KOPT-K1 (cell line): ENCODE data around the gene AKNA.

ENCODE experiments used
- H3K27ac ChIP-seq: fragments of 200-600 bp; sonication (generic); 2 replicates; pipeline ENCODE4 v1.5.1; 2016; ENCODE audit warnings: antibody characterized with exemption, mild to moderate bottlenecking, low read depth, low read length; ENCODE audit not compliant: poor library complexity, severe bottlenecking
- H3K36me3 ChIP-seq: fragments of 200-600 bp; sonication (generic); 2 replicates; pipeline ENCODE4 v1.5.1; 2017; ENCODE audit warnings: antibody characterized with exemption, mild to moderate bottlenecking, low read length, moderate library complexity; ENCODE audit not compliant: insufficient read depth
- H3K9me3 ChIP-seq: fragments of 200-600 bp; sonication (generic); 2 replicates; pipeline ENCODE4 v1.5.1; 2017; ENCODE audit warnings: antibody characterized with exemption, low read length, mild to moderate bottlenecking; ENCODE audit not compliant: insufficient read depth, poor library complexity, severe bottlenecking

The AKNA gene, protein sequence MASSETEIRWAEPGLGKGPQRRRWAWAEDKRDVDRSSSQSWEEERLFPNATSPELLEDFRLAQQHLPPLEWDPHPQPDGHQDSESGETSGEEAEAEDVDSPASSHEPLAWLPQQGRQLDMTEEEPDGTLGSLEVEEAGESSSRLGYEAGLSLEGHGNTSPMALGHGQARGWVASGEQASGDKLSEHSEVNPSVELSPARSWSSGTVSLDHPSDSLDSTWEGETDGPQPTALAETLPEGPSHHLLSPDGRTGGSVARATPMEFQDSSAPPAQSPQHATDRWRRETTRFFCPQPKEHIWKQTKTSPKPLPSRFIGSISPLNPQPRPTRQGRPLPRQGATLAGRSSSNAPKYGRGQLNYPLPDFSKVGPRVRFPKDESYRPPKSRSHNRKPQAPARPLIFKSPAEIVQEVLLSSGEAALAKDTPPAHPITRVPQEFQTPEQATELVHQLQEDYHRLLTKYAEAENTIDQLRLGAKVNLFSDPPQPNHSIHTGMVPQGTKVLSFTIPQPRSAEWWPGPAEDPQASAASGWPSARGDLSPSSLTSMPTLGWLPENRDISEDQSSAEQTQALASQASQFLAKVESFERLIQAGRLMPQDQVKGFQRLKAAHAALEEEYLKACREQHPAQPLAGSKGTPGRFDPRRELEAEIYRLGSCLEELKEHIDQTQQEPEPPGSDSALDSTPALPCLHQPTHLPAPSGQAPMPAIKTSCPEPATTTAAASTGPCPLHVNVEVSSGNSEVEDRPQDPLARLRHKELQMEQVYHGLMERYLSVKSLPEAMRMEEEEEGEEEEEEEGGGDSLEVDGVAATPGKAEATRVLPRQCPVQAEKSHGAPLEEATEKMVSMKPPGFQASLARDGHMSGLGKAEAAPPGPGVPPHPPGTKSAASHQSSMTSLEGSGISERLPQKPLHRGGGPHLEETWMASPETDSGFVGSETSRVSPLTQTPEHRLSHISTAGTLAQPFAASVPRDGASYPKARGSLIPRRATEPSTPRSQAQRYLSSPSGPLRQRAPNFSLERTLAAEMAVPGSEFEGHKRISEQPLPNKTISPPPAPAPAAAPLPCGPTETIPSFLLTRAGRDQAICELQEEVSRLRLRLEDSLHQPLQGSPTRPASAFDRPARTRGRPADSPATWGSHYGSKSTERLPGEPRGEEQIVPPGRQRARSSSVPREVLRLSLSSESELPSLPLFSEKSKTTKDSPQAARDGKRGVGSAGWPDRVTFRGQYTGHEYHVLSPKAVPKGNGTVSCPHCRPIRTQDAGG (N-terminal part only)

DNA sequence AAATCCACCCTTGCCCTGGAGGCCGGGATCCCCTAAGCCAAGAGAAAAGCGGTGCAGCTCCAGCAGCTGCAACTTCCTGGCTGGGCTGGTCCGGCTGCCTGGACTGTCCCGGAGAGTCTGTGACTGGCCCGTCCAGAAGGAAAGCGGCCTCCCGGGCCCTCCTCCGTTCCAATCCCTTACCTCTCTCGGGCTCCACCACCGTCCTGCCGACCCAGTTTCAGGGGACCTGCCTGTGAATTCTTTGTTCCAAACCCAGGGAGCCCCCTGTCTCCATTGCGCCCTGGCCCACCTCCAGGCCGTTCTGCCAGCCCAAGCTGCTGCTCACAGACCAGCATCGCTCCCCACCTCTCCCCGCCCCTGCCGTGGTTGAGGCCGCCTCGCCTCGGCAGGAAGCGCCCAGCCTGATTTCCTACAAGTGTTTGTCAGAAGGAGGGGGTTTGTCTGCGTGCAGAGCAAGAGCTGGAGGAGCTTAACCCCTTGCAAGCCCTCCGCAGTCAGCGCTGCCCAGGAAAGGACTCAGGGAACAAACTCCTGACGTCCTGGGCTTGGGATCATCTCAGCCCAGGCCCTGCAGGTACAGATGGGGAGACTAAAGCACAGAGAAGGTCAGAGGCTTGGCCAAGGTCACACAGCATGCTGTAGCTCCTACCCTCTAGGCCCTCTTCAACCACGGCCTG, at the start of gene AKNA:
Gene AKNA, minus strand, starts transcription at position 303 of the 677 bp plus-strand sequence. CDS start 6,649 bp downstream, outside the sequence.
- Histone ChIP-seq H3K27ac (peak within 1 kb of the TSS; percentile 100), H3K9me3 (no peaks in the 10 kb centered on the region), H3K36me3 (peaks cover 9% of the 10 kb centered on the region)

DNA sequence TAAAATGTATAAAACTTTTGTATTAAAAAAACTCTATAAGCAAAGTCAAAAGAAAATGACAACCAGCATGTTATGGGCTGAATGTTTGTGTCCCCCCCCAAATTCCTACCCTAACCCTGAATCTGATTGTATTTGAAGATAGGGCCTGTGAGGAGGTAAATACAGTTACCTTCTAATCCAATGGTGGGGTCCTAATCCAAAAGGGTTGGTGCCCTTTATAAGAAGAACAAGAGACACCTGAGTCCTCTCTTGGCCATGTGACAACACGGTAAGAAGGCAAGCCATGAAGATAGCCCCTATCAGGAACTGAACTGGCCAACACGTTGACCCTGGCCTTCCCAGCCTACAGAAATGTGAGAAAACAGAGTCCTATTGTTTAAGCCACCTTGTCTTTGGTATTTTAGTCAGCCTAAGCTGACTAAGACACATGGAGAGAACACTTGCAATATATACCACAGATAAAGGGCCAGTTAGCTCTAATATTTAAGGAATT, 49.7 kb upstream of the AKNA start:
- H3K36me3 ChIP-seq, result no peaks in the 10 kb centered on the region
- H3K27ac ChIP-seq, result no peak overlapping the region
- H3K9me3 ChIP-seq, result no peaks in the 10 kb centered on the region

DNA sequence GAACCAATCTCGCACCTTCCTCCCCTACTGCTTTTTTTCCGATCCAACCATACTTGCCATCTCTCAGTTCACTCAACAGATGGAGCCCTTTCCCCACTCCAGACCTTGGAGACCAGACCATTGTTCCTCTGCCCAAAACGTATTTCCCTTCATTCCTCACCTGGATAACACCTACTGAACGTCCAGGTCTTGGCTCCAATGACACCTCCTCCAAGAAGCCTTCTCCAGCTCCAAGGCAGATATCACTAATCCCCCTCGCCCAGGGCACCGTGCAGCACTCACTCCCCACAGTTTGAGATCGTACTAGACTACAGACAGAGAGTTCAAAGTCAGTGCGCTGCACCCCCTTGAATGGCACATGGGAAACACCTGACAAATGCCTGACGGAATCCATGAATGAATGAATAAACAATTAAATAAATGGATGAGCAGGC, 47.1 kb upstream of the AKNA start:
- Histone ChIP-seq H3K36me3 (no peaks in the 10 kb centered on the region), H3K9me3 (no peaks in the 10 kb centered on the region), H3K27ac (no peak overlapping the region)

DNA sequence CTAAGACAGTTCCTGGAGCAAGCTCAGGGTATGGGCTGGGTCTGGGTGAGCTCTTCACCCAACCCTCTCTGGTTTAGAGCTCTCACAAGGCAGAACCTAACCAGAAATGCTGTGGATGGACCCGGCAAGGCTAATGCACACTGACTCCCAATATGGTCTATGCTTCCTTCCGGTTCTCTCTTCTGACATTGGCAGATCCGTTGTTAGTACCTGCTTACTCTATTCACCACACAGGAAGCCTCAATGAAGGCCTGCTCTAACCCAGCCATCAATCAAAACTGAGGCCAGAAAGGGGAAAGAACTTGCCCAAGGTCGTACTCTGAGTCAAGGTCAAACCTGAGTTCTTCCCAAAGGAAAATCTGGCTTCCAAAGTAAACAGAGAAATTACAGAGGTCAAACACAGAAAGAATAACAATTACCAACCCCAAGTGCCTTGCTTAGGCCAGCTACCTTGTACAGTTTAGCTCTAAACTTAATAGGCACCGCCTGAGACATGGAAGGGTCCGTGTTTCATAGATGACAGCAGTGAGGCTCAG, 46.0 kb upstream of the AKNA start:
- Histone ChIP-seq H3K27ac (no peak overlapping the region), H3K9me3 (no peaks in the 10 kb centered on the region), H3K36me3 (no peaks in the 10 kb centered on the region)

DNA sequence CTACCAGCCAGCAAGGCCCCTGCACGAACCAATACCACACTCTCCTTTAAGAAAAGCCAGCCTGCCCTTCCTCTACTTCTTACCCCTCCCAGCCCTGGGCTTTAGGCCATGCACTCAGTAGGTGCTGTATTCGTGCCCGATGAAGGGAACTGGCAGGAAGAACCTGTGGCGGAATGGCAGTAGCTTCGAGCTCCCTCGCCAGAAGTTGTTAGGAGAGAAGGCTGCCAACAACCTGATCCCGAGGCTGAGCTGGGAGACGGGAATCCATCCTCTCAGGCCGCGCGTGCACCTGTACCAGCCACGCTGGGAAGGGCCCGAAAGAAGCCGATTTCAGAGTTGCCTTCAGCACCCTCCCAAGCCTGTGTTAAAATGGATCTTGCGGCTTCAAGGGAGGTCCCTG, 45.3 kb upstream of the AKNA start:
- Histone ChIP-seq H3K9me3 (no peaks in the 10 kb centered on the region), H3K36me3 (no peaks in the 10 kb centered on the region)

DNA sequence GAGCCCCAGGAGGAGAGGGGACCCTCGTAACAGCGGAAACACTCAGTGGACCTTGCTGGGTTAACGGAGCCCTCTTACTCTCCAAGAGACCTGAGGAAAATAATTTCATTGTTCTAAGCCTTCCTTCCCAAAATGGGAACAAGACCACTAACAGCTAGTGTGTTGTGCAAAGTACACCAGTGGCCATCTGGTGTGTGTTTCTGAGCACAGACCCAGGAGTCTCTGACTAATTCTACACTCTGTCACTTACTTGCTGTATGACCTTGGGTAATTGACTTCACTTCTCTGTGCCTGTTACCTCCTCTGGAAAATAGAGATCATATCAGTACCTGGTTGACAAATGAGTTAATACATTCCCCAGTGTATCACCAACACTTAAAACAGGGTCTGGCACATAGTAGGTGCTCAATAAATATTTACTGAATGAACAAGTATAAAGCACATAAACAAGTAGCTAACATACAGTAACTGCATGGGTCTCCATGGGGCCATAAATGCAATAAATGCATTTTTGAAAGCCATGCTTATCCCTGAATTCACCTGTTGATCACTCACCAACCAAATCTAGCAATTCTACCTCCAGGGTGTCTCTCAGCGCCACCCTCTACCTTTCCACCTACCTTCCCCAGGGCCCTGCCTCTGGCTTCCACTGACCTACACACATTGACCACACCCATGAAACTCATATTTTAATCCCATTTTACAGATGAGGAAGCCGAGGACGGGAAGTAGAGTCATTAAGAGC, 44.7 kb upstream of the AKNA start:
- no peaks in the 10 kb centered on the region for H3K36me3 ChIP-seq
- H3K27ac ChIP-seq, result no peak overlapping the region
- H3K9me3 ChIP-seq, result no peaks in the 10 kb centered on the region

More for the DNA sequence above, 45.3 kb upstream of the AKNA start:
- H3K27ac ChIP-seq, result no peak overlapping the region

DNA sequence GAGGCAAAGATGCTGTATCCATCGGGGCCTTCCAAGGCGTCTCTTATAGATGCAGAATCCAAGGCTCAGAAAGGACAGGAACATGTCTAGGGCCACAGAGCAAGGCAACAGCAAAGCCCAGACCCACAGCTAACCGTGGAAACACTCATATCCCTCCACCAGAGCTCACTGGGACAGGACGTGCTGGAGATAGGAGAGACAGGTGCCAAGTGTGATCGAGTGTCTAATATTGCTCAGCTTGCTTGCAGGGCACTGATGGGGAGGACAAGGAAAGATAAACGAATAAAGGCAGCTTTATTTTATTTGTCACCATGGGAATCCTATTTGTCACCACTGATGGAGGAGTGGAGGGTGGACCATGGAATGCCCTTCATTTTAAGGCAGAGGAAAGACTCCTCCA, 44.0 kb upstream of the AKNA start:
- H3K36me3 ChIP-seq, result no peaks in the 10 kb centered on the region
- H3K9me3 ChIP-seq, result no peaks in the 10 kb centered on the region
- no peak overlapping the region for H3K27ac ChIP-seq

- Histone ChIP-seq H3K36me3 (no peaks in the 10 kb centered on the region), H3K9me3 (no peaks in the 10 kb centered on the region), H3K27ac (no peak overlapping the region)
These were observed 43.2 kb upstream of the AKNA start for GRCh38 chr9:114431003-114431402.

- H3K9me3 ChIP-seq, result no peaks in the 10 kb centered on the region
- H3K27ac ChIP-seq, result no peak overlapping the region
- no peaks in the 10 kb centered on the region for H3K36me3 ChIP-seq
These were observed 42.7 kb upstream of the AKNA start for GRCh38 chr9:114430457-114430856.

GRCh38 chr9:114429488-114429887, 41.7 kb upstream of the AKNA start:
- Histone ChIP-seq H3K36me3 (no peaks in the 10 kb centered on the region), H3K27ac (no peak overlapping the region), H3K9me3 (no peaks in the 10 kb centered on the region)

GRCh38 chr9:114428466-114428865, 40.7 kb upstream of the AKNA start:
- no peak overlapping the region for H3K27ac ChIP-seq
- no peaks in the 10 kb centered on the region for H3K9me3 ChIP-seq
- no peaks in the 10 kb centered on the region for H3K36me3 ChIP-seq

DNA sequence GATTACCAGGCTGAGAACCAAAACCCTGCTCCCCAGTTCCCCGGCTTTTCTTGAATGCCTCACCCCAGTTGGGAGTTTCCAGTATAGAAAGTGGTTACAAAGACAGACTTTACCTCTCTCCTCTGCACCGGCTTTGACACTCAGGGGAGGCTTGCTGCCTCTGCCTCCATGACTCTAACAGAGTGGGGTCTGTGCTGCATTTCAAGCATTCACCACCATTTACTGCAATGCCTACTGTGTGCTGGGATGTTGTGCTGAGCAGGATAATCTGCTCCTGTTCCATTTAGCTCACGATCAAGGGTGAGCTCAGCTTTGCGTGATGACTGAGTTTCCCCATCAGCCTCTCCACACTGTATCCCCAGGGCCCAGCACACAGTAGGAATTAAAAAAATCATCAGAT, 39.9 kb upstream of the AKNA start:
- Histone ChIP-seq H3K9me3 (no peaks in the 10 kb centered on the region), H3K27ac (no peak overlapping the region)

DNA sequence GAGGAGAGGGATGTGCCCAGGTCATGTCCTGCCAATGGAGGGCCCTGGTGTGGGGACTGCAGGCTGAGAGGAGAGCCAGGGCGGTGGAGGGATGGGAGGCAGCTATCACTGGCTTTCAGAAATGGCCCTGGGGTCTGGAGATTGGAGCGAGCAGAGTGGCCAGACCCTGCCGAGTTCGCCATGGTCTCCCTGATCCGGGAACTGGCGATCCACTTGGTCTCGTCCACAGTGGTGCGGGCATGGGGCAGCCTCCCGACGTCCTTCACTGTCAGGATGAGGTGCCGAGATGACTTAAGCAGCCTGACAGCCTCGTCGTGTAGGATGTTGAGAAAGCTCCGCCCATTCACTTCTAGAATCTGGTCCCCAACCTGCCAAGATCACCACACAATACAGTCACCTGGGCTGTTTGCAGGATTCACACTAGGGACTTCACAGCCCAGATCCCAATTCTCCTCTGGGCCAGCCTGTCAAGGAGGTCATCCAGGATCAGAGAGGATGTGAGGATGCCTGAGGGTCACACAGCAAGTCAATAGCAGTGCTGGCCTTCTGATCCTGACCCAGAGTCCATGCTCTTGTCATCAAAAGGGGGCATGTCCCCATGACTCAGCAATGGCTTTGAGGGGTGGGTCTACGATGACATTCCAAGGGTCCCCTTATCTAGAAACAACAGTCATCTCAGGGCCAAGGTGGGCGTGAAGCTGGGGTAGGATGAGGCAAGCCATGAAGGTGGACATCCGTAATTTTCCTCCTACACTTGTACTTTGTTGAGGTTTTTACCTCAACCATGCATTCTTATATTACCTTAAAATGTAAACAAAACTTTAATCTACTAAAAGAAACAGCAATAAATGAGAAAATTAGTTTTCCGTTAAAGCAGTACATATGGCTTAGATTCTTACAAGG, 38.5 kb upstream of the AKNA start:
- no peaks in the 10 kb centered on the region for H3K36me3 ChIP-seq
- no peaks in the 10 kb centered on the region for H3K9me3 ChIP-seq
- H3K27ac ChIP-seq, result no peak overlapping the region

More for the DNA sequence above, 39.9 kb upstream of the AKNA start:
- no peaks in the 10 kb centered on the region for H3K36me3 ChIP-seq
